KMS-11 (cell line): ENCODE measurements around the gene BTD.

Experiments used
- H2AFZ ChIP-seq: fragments of 200-600 bp; sonication (generic); 2 replicates; pipeline ENCODE4 v1.6.1; 2016; ENCODE audit warnings: antibody characterized with exemption, mixed run types, low read depth
- H3K27ac ChIP-seq: fragments of 200-600 bp; sonication (generic); 2 replicates; pipeline ENCODE4 v1.6.1; 2016; ENCODE audit warnings: mild to moderate bottlenecking, mixed run types
- H3K27me3 ChIP-seq: fragments of 200-600 bp; sonication (generic); 2 replicates; pipeline ENCODE4 v1.6.1; 2017; ENCODE audit warnings: mild to moderate bottlenecking, low read depth, mixed run types, moderate library complexity; ENCODE audit not compliant: insufficient read depth
- H3K36me3 ChIP-seq: fragments of 200-600 bp; sonication (generic); 2 replicates; pipeline ENCODE4 v1.6.1; 2017; ENCODE audit warnings: mild to moderate bottlenecking, mixed run types; ENCODE audit not compliant: insufficient read depth
- H3K4me1 ChIP-seq: fragments of 200-600 bp; sonication (generic); 2 replicates; pipeline ENCODE4 v1.6.1; 2016; ENCODE audit warnings: mild to moderate bottlenecking, low read depth, mixed run types; ENCODE audit not compliant: poor library complexity, severe bottlenecking
- H3K4me2 ChIP-seq: fragments of 200-600 bp; sonication (generic); 2 replicates; pipeline ENCODE4 v1.7.0; 2016; ENCODE audit warnings: mild to moderate bottlenecking, mixed run types
- H3K4me3 ChIP-seq: fragments of 200-600 bp; sonication (generic); IDR thresholded peaks from 2 replicates; pipeline ENCODE4 v1.6.1; 2017; ENCODE audit warnings: low read depth, low read length, mixed read lengths; ENCODE audit not compliant: insufficient read depth
- H3K79me2 ChIP-seq: fragments of 200-600 bp; sonication (generic); 2 replicates; pipeline ENCODE4 v1.6.1; 2016; ENCODE audit warnings: low read depth, mixed run types; ENCODE audit not compliant: insufficient read depth
- H3K9ac ChIP-seq: fragments of 200-600 bp; sonication (generic); 2 replicates; pipeline ENCODE4 v1.6.1; 2016; ENCODE audit warnings: mild to moderate bottlenecking, mixed run types
- H4K20me1 ChIP-seq: fragments of 200-600 bp; sonication (generic); 2 replicates; pipeline ENCODE4 v1.6.1; 2016; ENCODE audit warnings: mild to moderate bottlenecking, mixed run types; ENCODE audit not compliant: insufficient read depth
- TF ChIP-seq, protein P1 (sequence below): fragments of 200-600 bp; sonication (generic); conservative IDR thresholded peaks from 2 replicates; pipeline ENCODE4 v1.6.1; 2017; ENCODE audit warnings: low read depth, mild to moderate bottlenecking, antibody characterized with exemption, low read length, moderate library complexity, mixed read lengths

The BTD gene

DNA sequence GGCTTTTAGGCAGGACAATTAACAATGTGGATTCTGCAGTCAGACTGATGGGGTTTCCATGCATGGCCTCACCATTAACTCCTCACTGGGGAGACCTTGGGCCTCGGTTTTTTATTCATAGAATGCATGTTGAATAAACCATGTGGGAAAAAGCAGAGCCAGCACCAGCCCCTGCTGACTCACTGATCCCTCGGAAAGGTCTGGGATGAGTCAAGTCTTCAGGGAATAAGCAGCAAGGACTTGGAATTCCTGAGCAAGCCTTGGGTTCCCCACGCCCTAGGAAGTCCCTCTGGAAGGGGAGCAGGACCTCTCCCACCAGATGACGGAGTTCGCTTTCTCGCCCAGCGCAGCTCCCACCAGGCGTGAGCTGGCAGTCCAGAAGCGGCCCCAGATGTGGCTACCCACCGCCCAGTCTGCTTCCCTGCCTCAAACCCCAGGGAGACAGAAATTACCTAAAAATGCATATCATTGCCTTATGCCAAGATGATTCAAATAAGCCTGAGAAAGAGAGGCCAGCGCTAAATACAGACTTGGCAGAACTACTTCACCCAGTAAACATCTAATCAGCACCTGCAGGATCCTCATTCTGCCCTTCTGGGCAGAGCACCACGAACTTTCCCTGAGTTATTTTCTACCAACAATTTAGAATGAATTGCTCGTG, 45.4 kb downstream of the BTD start:
- H3K79me2 ChIP-seq, result no peaks in the 10 kb centered on the region
- H2AFZ ChIP-seq, result peak overlapping the region; percentile 39; the same call in 1 of the 2 replicates
- H3K9ac ChIP-seq, result peak overlapping the region; percentile 23; the same call in 1 of the 2 replicates
- TF ChIP-seq, protein P1, sequence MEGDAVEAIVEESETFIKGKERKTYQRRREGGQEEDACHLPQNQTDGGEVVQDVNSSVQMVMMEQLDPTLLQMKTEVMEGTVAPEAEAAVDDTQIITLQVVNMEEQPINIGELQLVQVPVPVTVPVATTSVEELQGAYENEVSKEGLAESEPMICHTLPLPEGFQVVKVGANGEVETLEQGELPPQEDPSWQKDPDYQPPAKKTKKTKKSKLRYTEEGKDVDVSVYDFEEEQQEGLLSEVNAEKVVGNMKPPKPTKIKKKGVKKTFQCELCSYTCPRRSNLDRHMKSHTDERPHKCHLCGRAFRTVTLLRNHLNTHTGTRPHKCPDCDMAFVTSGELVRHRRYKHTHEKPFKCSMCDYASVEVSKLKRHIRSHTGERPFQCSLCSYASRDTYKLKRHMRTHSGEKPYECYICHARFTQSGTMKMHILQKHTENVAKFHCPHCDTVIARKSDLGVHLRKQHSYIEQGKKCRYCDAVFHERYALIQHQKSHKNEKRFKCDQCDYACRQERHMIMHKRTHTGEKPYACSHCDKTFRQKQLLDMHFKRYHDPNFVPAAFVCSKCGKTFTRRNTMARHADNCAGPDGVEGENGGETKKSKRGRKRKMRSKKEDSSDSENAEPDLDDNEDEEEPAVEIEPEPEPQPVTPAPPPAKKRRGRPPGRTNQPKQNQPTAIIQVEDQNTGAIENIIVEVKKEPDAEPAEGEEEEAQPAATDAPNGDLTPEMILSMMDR, result no peak
- peak overlapping the region; percentile 78 for H3K27ac ChIP-seq
- H3K4me2 ChIP-seq, result peak overlapping the region; percentile 94
- H3K4me1 ChIP-seq, result peaks cover 48% of the 10 kb centered on the region
- H3K27me3 ChIP-seq, result no peaks in the 10 kb centered on the region
- no peaks in the 10 kb centered on the region for H3K36me3 ChIP-seq
- H4K20me1 ChIP-seq, result no peaks in the 10 kb centered on the region
- no peak overlapping the region for H3K4me3 ChIP-seq

DNA sequence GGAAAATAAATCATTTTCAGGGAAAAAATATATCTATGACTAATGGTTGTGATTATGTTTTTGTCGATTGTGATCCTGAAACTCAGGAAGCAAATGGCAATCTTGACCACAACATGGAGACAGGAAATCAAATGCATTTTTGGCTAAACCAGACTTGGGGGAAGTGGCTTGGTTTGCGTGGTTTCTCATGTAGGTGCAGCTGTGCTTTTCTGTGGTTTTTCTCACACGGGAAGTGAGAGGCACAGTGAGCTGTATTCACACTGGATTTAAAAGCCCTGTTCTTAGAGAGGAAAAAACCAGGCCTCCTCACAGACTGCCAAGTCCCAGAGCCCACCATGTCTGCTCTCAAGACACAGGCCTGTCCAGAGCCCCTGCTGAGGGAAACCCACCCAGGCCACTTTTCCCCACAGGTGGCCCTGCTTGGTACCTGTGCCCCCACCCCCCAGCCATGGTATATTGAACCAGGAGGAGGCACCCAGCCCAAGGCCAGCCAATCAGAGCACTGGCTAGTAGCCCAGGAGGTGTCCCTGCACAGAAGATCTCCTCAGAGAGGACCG, 46.1 kb downstream of the BTD start:
- Histone ChIP-seq H3K4me2 (peak overlapping the region; percentile 94), H3K36me3 (no peaks in the 10 kb centered on the region), H3K27me3 (no peaks in the 10 kb centered on the region), H4K20me1 (no peaks in the 10 kb centered on the region), H3K4me3 (no peak overlapping the region), H3K4me1 (peaks cover 48% of the 10 kb centered on the region), H2AFZ (peak overlapping the region; percentile 39; the same call in 1 of the 2 replicates), H3K79me2 (no peaks in the 10 kb centered on the region), H3K9ac (peak overlapping the region; percentile 39; the same call in 1 of the 2 replicates), H3K27ac (peak overlapping the region; percentile 78)
- TF ChIP-seq, protein P1, result no peak

DNA sequence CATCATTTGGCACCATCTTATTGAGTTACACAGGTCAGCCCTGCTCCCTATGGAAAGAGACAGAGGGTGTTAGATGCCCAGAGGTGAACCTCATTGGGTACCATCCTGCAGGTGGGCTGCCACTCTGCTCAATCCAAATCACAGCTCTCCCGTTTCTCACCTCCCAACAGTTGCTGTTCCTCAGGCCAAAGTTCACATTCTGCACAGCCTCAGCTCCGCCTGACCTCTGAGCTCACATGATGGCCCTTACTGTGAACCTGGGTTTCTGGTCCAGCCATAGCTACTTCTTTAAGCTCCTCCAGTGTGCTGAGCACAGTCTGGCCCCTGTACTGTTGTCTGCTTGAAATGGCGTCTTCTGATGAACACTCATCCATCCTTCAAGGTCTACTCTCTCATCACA, 47.8 kb downstream of the BTD start:
- H4K20me1 ChIP-seq, result no peaks in the 10 kb centered on the region
- H2AFZ ChIP-seq, result no peak overlapping the region
- H3K27ac ChIP-seq, result no peak overlapping the region; the same call in 1 of the 2 replicates
- no peaks in the 10 kb centered on the region for H3K36me3 ChIP-seq
- peaks cover 48% of the 10 kb centered on the region for H3K4me1 ChIP-seq
- no peak overlapping the region for H3K9ac ChIP-seq
- no peaks in the 10 kb centered on the region for H3K79me2 ChIP-seq
- no peak overlapping the region for H3K4me3 ChIP-seq
- H3K4me2 ChIP-seq, result peak overlapping the region; percentile 94; the same call in 1 of the 2 replicates
- TF ChIP-seq, protein P1, result no peak
- H3K27me3 ChIP-seq, result no peaks in the 10 kb centered on the region

DNA sequence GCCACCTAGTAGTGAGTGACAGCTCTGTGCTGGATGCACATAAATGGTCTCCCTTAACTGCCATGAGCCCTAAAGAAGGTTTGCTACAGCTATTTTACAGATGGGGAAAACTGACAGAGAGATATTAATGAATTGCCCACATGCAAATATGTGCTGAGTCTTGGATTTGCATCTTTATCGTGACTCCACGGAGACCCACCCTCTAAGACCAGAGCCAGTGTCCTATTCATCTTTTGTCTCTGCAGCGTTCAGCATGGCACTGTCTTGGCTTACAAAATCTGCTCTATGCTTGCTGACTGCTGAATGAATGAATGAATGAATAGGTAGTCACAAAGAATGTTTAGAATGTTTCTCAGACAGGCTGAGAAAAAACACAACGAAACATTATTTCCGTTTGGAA, 48.3 kb downstream of the BTD start:
- Histone ChIP-seq H3K36me3 (no peaks in the 10 kb centered on the region), H3K4me2 (no peak overlapping the region)

More for the DNA sequence above, 48.3 kb downstream of the BTD start:
- TF ChIP-seq, protein P1, result no peak
- Histone ChIP-seq H3K4me3 (no peak overlapping the region), H3K27me3 (no peaks in the 10 kb centered on the region), H4K20me1 (no peaks in the 10 kb centered on the region), H3K27ac (no peak overlapping the region), H3K4me1 (peaks cover 48% of the 10 kb centered on the region), H3K79me2 (no peaks in the 10 kb centered on the region), H3K9ac (no peak overlapping the region), H2AFZ (no peak overlapping the region)
